H1 (cell line): ENCODE data around the gene ABCG8. TPM values are rescaled to one million over a fixed set of nuclear protein-coding genes. Genes with fewer than 3 reads are reported as not detected.

ENCODE experiments used
- CBX5 ChIP-seq: fragments of 300-800, 300-1000 bp; sonication (generic); IDR thresholded peaks from 2 replicates; pipeline ENCODE4 v1.7.1; 2016; ENCODE audit warnings: antibody characterized with exemption, low read length, low read depth
- polyA plus RNA-seq, 7 experiments: library from polyadenylated mRNA; depleted of rRNA in 3 of 7; stranded (reverse) in 5 of 7; unstranded in 2 of 7; fragments of >200 nt in 5 of 7; fragments of 200-250 nt in 2 of 7; gene quantifications; 1 replicate in 5 of 7; 2 replicates in 1 of 7; 4 replicates in 1 of 7; pipeline versions ENCODE4 v1.2.1 to v1.2.3, GENCODE V29; 2011 to 2013; ENCODE audit warnings: missing spikeins in 2 of 7, mixed read lengths in 2 of 7
- total RNA-seq: library from RNA; stranded (reverse); fragmentation: NEBNext Ultra II Directional; extraction: Animal tissue kit (Norgen Biotek cat#: 25700); gene quantifications from 2 replicates; pipeline ENCODE4 v1.2.1, GENCODE V29; 2021

Gene ABCG8
- total and polyA plus RNA-seq, 2 of the 8 experiments (the other 6 are each of a cell fraction or from before 2014, with no cell fraction given) = not detected

GRCh38 chr2:43831543-43832294 is 7.1 kb upstream of the ABCG8 start (continued):
- TF ChIP-seq CBX5 = no peak
